Left cardiac atrium (tissue), 4 donors: Measurements from ENCODE around the gene WFDC6. TPM values are rescaled to one million over a fixed set of nuclear protein-coding genes. Genes with fewer than 3 reads are reported as not detected.

Experiments
- ATAC-seq, 2 donors: fragments of 200-7000 bp; cut with Tn5 transposase; one replicate each; pipeline ENCODE4 v1.9.1; 2020; ENCODE audit warnings: mild to moderate bottlenecking in 2 of 2, moderate library complexity in 2 of 2
- DNase-seq: peaks from one replicate; pipeline ENCODE4 v3.0.0-alpha.2; 2020
- intact Hi-C, 2 donors: fragments of 100-400 bp; cut with DNase I; formaldehyde crosslinking; loops; one replicate each; pipeline versions ENCODE4 v1.14.1 to v1.15.1; 2022 to 2023
- total RNA-seq, 2 donors: library from RNA; stranded (reverse); fragmentation: NEBNext Ultra II Directional; extraction: Animal tissue kit (Norgen Biotek cat#: 25700); gene quantifications; one replicate each; pipeline ENCODE4 v1.2.1, GENCODE V29; 2021
- donor health status: DM: no; HTN: yes; CAD: no.
- donor health status: DM: no; HTN: yes; CAD: no; lungs with severe emphysema.
- donor health status: DM: yes; HTN: yes; CAD: no.
- donor health status: Dilated cardiomyopathy.

The WFDC6 gene
- total RNA-seq, 2 donors from 2014 or later = not detected

DNA sequence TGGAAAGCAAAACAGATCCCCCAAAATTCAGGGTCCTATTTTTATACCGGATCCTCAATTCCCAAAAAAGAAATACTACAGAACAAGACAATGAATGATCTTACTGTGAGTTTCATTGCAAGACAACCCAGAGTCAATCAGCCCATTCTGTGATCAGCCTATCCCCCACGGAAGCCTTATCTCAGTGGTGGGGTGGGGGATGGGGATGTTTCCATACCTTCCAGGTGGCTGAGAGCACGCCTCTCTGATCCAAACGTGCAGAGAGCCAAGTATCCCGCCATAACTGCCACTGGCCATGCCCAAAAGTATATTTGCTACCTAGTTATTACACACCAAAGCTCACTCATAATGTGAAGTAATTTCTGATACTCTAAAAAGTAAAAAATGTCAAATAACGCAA, 54.6 kb downstream of the WFDC6 start:
- no peak for DNase-seq
- intact Hi-C loops = no loop called here
- ATAC-seq = no peak

Other genes with a start within 250 kb of the WFDC6 start
- gene RBPJL, start 232.6 kb downstream of the WFDC6 start, total RNA-seq = not detected
- not detected for gene MATN4, start 231.2 kb downstream of the WFDC6 start, total RNA-seq
- gene SDC4, start 191.1 kb downstream of the WFDC6 start, total RNA-seq = 100 to 1,000 TPM in 1 of 2 donors, 10 to 100 TPM in 1; 51.4 to 152 TPM
- gene SYS1, start 176.3 kb downstream of the WFDC6 start, total RNA-seq = 10 to 100 TPM; 23.4 to 24.1 TPM
- gene TP53TG5, start 161.2 kb downstream of the WFDC6 start, total RNA-seq = 1 to 10 TPM in 1 of 2 donors, under 1 TPM in 1; 0.68 to 2.0 TPM
- gene DBNDD2, start 131.2 kb downstream of the WFDC6 start, total RNA-seq = 100 to 1,000 TPM; 177 to 200 TPM
- gene PIGT, start 123.3 kb downstream of the WFDC6 start, total RNA-seq = 100 to 1,000 TPM; 104 to 129 TPM
- gene WFDC2, start 69.7 kb downstream of the WFDC6 start, total RNA-seq = 1 to 10 TPM in 1 of 2 donors, under 1 TPM in 1; 0.52 to 6.9 TPM
- not detected for gene SPINT3, start 23.9 kb downstream of the WFDC6 start, total RNA-seq
- under 1 TPM in 1 of 2 donors, not detected in 1; 0.68 TPM for gene EPPIN, start 7.9 kb upstream of the WFDC6 start, total RNA-seq
- not detected for gene WFDC8, start 39.8 kb upstream of the WFDC6 start, total RNA-seq
- gene WFDC10A, start 90.3 kb upstream of the WFDC6 start, total RNA-seq = not detected
- not detected for gene WFDC9, start 91.8 kb upstream of the WFDC6 start, total RNA-seq
- not detected for gene WFDC11, start 130.8 kb upstream of the WFDC6 start, total RNA-seq
- gene WFDC13, start 162.6 kb upstream of the WFDC6 start, total RNA-seq = not detected
- gene WFDC10B, start 165.5 kb upstream of the WFDC6 start, total RNA-seq = not detected
- not detected for gene SPINT4, start 182.9 kb upstream of the WFDC6 start, total RNA-seq